Measurements from ENCODE around the gene TEP1. TPM values are rescaled to one million over a fixed set of nuclear protein-coding genes. Genes with fewer than 3 reads are reported as not detected.

TEP1 gene
- total RNA-seq, 1 experiment from 2014 or later = 18.8 TPM

DNA sequence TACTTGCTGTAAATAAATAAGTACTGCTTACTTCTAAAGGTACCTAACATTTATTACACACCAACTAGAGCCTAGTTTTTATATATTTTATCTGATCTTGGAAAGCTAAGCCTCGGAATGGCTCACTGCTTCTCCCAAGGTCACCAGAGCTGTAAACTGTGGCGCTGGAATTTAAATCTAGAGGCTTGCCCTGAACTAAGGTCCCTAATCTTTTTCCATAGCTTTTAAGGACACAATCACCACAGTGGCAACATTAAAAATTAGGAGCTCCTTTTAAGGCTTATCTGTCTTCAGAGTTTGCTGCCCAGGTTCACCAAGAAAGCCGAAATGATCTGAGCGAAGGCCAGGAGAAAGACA is 80.9 kb downstream of the TEP1 start:
- Mint-ChIP-seq H3K27ac (ENCODE audit: unreplicated experiment) (peak overlapping the region; percentile 96), H3K9me3 (ENCODE audit: unreplicated experiment) (no peaks in the 10 kb centered on the region), H3K36me3 (ENCODE audit: insufficient read depth, unreplicated experiment) (peaks cover 36% of the 10 kb centered on the region), H3K4me1 (ENCODE audit: low read depth, unreplicated experiment) (peaks cover 22% of the 10 kb centered on the region), H3K27me3 (ENCODE audit: insufficient read depth, unreplicated experiment) (no peaks in the 10 kb centered on the region), H3K4me3 (ENCODE audit: unreplicated experiment) (peak overlapping the region; percentile 96)
- no peaks in the 10 kb centered on the region for H3K36me3 ChIP-seq (ENCODE audit: control insufficient read depth, insufficient read depth, low read length)
- intact Hi-C loops (cut with micrococcal nuclease; ENCODE audit: unreplicated experiment) = loop anchor here (2.0 kb wide), 1 partner anchor 122 kb away; the partner anchor contains the start of genes APEX1 and OSGEP
- POLR2A ChIA-PET = interaction anchor here (0.6 to 3.0 kb wide), 3 partner anchors 10 to 137 kb away, joined by 3 to 52 read pairs (median 12); partner anchors contain the start of genes PARP2 and PIP4P1
- H3K27me3 ChIP-seq (replicated peaks; ENCODE audit: control insufficient read depth, insufficient read depth, low read length) = no peaks in the 10 kb centered on the region
- H3K4me3 ChIP-seq (ENCODE audit: low read depth, low read length) = peak overlapping the region; percentile 60
- DNase-seq = no peak
- peaks cover 15% of the 10 kb centered on the region; the same call in 1 of the 2 replicates for H3K4me1 ChIP-seq
- CTCF ChIA-PET = interaction anchor here (1.1 kb wide), 1 partner anchor 11 kb away, joined by 6 read pairs; the partner anchor contains the start of gene PARP2
- BruUV-seq (replicated peaks) = no TSS peak
- TF ChIP-seq, protein P1, sequence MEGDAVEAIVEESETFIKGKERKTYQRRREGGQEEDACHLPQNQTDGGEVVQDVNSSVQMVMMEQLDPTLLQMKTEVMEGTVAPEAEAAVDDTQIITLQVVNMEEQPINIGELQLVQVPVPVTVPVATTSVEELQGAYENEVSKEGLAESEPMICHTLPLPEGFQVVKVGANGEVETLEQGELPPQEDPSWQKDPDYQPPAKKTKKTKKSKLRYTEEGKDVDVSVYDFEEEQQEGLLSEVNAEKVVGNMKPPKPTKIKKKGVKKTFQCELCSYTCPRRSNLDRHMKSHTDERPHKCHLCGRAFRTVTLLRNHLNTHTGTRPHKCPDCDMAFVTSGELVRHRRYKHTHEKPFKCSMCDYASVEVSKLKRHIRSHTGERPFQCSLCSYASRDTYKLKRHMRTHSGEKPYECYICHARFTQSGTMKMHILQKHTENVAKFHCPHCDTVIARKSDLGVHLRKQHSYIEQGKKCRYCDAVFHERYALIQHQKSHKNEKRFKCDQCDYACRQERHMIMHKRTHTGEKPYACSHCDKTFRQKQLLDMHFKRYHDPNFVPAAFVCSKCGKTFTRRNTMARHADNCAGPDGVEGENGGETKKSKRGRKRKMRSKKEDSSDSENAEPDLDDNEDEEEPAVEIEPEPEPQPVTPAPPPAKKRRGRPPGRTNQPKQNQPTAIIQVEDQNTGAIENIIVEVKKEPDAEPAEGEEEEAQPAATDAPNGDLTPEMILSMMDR (IDR thresholded peaks at IDR 0.05; ENCODE audit: insufficient read depth in 1 of 2, low read depth in 1 of 2, low read length in 1 of 2, severe bottlenecking in 1 of 2, unreplicated experiment in 1 of 2) = no peak
- no peaks in the 10 kb centered on the region for H3K9me3 ChIP-seq

DNA sequence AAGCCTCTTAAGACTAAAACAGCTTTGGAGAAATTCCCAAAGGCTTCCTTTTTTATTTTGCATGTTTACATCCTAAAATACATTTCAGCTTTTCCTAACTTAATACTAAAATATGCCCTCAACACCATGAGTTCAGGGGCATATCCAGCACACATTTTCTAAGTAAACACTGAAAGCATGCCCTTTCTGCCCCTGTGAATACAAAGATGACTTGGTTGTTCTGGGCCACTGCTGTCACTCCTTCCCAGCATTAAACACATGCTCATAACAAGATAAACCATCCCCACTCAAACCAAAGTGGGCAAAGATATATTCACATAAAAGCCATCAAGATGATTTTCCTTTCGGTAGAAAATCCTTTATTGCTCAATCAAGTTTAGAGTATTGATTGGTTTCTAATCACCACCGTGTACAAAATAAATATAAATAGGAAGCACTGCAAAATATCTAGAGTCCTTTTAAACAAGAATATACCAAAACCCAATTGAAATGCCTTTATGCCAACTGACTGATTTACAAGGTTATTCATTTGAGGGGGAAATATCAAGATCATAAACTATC is 82.2 kb downstream of the TEP1 start:
- peaks cover 22% of the 10 kb centered on the region for H3K4me1 Mint-ChIP-seq (ENCODE audit: low read depth, unreplicated experiment)
- peak overlapping the region; percentile 96 for H3K27ac Mint-ChIP-seq (ENCODE audit: unreplicated experiment)
- no peak for DNase-seq
- peaks cover 49% of the 10 kb centered on the region for H3K36me3 Mint-ChIP-seq (ENCODE audit: insufficient read depth, unreplicated experiment)
- POLR2A ChIA-PET = interaction anchor here (2.5 to 3.0 kb wide), 2 partner anchors 11 to 12 kb away, joined by 16 to 52 read pairs; partner anchors contain the start of gene PARP2
- no peaks in the 10 kb centered on the region; the same call in none of the 2 replicates for H3K36me3 ChIP-seq (ENCODE audit: control insufficient read depth, insufficient read depth, low read length)
- no TSS peak for BruUV-seq (replicated peaks)
- H3K4me3 ChIP-seq (ENCODE audit: low read depth, low read length) = no peak overlapping the region
- TF ChIP-seq, protein P1 (IDR thresholded peaks at IDR 0.05; ENCODE audit: insufficient read depth in 1 of 2, low read depth in 1 of 2, low read length in 1 of 2, severe bottlenecking in 1 of 2, unreplicated experiment in 1 of 2) = no peak
- no peaks in the 10 kb centered on the region for H3K27me3 Mint-ChIP-seq (ENCODE audit: insufficient read depth, unreplicated experiment)
- no peaks in the 10 kb centered on the region for H3K27me3 ChIP-seq (replicated peaks; ENCODE audit: control insufficient read depth, insufficient read depth, low read length)
- CTCF ChIA-PET = no interaction called here
- peak overlapping the region; percentile 96 for H3K4me3 Mint-ChIP-seq (ENCODE audit: unreplicated experiment)
- peaks cover 16% of the 10 kb centered on the region; the same call in 1 of the 2 replicates for H3K4me1 ChIP-seq
- intact Hi-C loops (cut with micrococcal nuclease; ENCODE audit: unreplicated experiment) = no loop called here
- H3K9me3 ChIP-seq = no peaks in the 10 kb centered on the region
- H3K9me3 Mint-ChIP-seq (ENCODE audit: unreplicated experiment) = no peaks in the 10 kb centered on the region

DNA sequence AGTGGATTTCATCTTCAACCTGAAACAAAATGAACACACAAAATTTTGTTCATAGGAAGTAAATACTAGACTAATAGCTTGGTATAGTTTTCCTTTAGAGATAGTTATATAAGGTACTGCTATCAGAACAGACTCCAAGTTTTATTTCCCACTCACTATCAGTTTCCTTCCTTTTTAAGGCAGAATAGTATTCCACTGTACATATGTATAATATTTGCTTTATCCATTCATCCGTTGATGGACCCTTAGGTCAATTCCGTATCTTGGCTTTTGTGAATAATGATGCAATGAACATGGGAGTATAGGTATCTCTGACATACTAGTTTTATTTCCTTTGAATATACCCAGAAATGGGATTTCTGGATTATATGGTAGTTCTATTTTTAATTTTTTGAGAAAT is 83.9 kb downstream of the TEP1 start:
- Histone ChIP-seq H3K9me3 (no peaks in the 10 kb centered on the region), H3K4me3 (ENCODE audit: low read depth, low read length) (no peak overlapping the region), H3K36me3 (ENCODE audit: control insufficient read depth, insufficient read depth, low read length) (no peaks in the 10 kb centered on the region; the same call in none of the 2 replicates), H3K27me3 (replicated peaks; ENCODE audit: control insufficient read depth, insufficient read depth, low read length) (no peaks in the 10 kb centered on the region), H3K4me1 (peaks cover 16% of the 10 kb centered on the region; the same call in 1 of the 2 replicates)
- Mint-ChIP-seq H3K27me3 (ENCODE audit: insufficient read depth, unreplicated experiment) (no peaks in the 10 kb centered on the region), H3K9me3 (ENCODE audit: unreplicated experiment) (no peaks in the 10 kb centered on the region), H3K4me1 (ENCODE audit: low read depth, unreplicated experiment) (peaks cover 22% of the 10 kb centered on the region), H3K4me3 (ENCODE audit: unreplicated experiment) (no peak overlapping the region), H3K36me3 (ENCODE audit: insufficient read depth, unreplicated experiment) (peaks cover 65% of the 10 kb centered on the region), H3K27ac (ENCODE audit: unreplicated experiment) (no peak overlapping the region)
- ChIA-PET CTCF (no interaction called here), POLR2A (interaction anchor here (2.5 kb wide), 1 partner anchor 13 kb away, joined by 16 read pairs; the partner anchor contains the start of gene PARP2)
- no TSS peak for BruUV-seq (replicated peaks)
- TF ChIP-seq, protein P1 (IDR thresholded peaks at IDR 0.05; ENCODE audit: insufficient read depth in 1 of 2, low read depth in 1 of 2, low read length in 1 of 2, severe bottlenecking in 1 of 2, unreplicated experiment in 1 of 2) = no peak
- DNase-seq = no peak
- intact Hi-C loops (cut with micrococcal nuclease; ENCODE audit: unreplicated experiment) = no loop called here
